ENCODE measurements around the gene ZNF605. TPM values are rescaled to one million over a fixed set of nuclear protein-coding genes. Genes with fewer than 3 reads are reported as not detected.

The ZNF605 gene
- total and polyA plus RNA-seq, 2 donors (not counting 3 experiments of a cell fraction or from before 2014, with no cell fraction given): 2.4 to 11.3 TPM

DNA sequence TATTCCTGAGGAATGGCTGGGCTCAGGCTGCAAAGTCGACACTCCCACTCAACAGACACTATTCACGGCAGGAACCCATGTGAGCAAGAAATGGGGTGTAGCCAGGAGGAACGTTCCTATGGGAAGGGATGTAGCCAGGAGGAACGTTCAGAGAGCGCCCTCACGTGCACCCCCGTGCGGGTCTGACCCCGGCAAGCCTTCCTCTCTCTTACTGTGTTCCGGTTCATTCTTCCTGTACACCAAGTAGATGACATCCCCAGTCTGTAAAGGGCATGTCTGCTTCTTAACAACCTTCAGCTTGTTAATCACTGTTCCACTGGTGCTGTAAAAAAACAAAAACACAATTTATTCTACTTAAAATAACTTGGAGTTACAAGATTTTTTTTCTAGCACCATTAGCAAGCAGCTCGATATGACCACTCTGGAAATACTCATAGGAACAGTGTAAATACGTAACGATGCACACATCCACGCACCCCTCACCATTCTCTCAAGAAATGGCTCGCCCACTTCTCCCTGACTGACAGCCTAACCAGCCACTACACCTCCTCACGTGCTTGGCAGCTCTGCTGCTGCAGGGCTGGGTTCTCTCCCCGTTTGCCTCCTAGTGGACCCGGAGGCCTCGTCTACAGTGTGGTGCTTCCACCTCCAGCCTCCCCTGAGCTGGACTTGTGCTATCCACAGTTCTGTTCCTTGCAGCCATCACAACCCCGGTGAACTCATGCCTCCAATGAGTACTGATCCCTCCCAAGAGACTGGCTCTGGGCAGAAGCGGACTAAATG lies 83.8 kb downstream of the ZNF605 start:
- H3K4me2 ChIP-seq (ENCODE audit: insufficient read depth, low read length): no peak overlapping the region
- intact Hi-C loops (cut with micrococcal nuclease) (no loop called here), dilution Hi-C loops (cut with MboI; ENCODE audit: extremely low pct_ligation_motif_present, low sequenced_read_pairs) (no loop called here)
- ChIA-PET CTCF (no interaction called here), POLR2A (no interaction called here)
- H3K9ac ChIP-seq (replicated peaks; ENCODE audit: extremely low read depth, insufficient read depth, low read length): no peak overlapping the region
- peaks cover 11 to 41% of the 10 kb centered on the region in 2 experiments for H3K36me3 ChIP-seq (ENCODE audit: control insufficient read depth in 2 of 2, extremely low read depth in 1 of 2, insufficient read depth in 2 of 2, low read length in 2 of 2)
- no peaks in the 10 kb centered on the region for H4K20me1 ChIP-seq (replicated peaks; ENCODE audit: control insufficient read depth, extremely low read depth, insufficient read depth, low read length)
- BruUV-seq (replicated peaks): no TSS peak
- no peaks in the 10 kb centered on the region for H3K4me1 ChIP-seq (ENCODE audit: control insufficient read depth, extremely low read depth, insufficient read depth, low read length)
- no peaks in the 10 kb centered on the region for H3K9me1 ChIP-seq (replicated peaks; ENCODE audit: control insufficient read depth, extremely low read depth, insufficient read depth, low read length)
- peaks cover 3% of the 10 kb centered on the region for H3K79me2 ChIP-seq (ENCODE audit: control insufficient read depth, insufficient read depth, low read length)
- no peak overlapping the region for H3K27ac ChIP-seq (ENCODE audit: insufficient read depth, low read depth, low read length)
- no peak for DNase-seq (ENCODE audit: low read depth, low spot score)
- no peak for TF ChIP-seq JUN (IDR thresholded peaks at IDR 0.05; ENCODE audit: borderline replicate concordance, insufficient read depth, insufficient read length, low read depth)
- H2AFZ ChIP-seq (ENCODE audit: low read depth, low read length): no peak overlapping the region
- no peaks in the 10 kb centered on the region for H3K9me3 ChIP-seq (replicated peaks; ENCODE audit: control insufficient read depth, insufficient read depth, low read length)
- H3K27me3 ChIP-seq (ENCODE audit: control insufficient read depth in 2 of 2, insufficient read depth in 2 of 2, low read length in 2 of 2): no peaks in the 10 kb centered on the region
- H3K4me3 ChIP-seq (replicated peaks in 1 of 3; ENCODE audit: insufficient read depth in 1 of 3, low read depth in 1 of 3, low read length in 3 of 3): no peak overlapping the region
- FAIRE-seq: no peak

DNA sequence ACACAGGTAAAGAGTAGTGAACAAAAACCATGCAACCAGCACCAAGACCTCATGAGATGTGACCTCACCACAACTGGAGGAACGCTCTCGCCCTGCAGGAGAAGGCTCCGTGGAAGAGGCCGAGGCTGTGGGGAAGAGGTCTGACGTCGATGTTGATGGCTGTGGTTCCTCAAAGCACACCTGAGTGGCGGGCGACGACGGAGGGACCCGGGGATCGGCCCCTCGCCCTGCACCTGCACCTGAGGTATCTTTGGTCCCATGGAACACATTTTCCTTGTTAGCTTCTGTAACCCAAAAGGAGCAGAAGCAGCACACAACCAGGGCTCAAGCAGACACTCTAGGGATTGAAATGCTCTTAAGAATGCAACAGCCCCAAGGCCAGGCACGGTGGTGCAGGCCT lies 86.6 kb downstream of the ZNF605 start:
- Histone ChIP-seq H2AFZ (ENCODE audit: low read depth, low read length) (no peak overlapping the region), H3K27me3 (ENCODE audit: control insufficient read depth in 2 of 2, insufficient read depth in 2 of 2, low read length in 2 of 2) (no peaks in the 10 kb centered on the region), H3K36me3 (ENCODE audit: control insufficient read depth in 2 of 2, extremely low read depth in 1 of 2, insufficient read depth in 2 of 2, low read length in 2 of 2) (peaks cover 11 to 38% of the 10 kb centered on the region in 2 experiments), H3K9me3 (replicated peaks; ENCODE audit: control insufficient read depth, insufficient read depth, low read length) (no peaks in the 10 kb centered on the region), H3K4me2 (ENCODE audit: insufficient read depth, low read length) (no peak overlapping the region), H4K20me1 (replicated peaks; ENCODE audit: control insufficient read depth, extremely low read depth, insufficient read depth, low read length) (no peaks in the 10 kb centered on the region), H3K9ac (replicated peaks; ENCODE audit: extremely low read depth, insufficient read depth, low read length) (no peak overlapping the region), H3K79me2 (ENCODE audit: control insufficient read depth, insufficient read depth, low read length) (peaks cover 5% of the 10 kb centered on the region), H3K27ac (ENCODE audit: insufficient read depth, low read depth, low read length) (no peak overlapping the region), H3K4me3 (replicated peaks in 1 of 3; ENCODE audit: insufficient read depth in 1 of 3, low read depth in 1 of 3, low read length in 3 of 3) (no peak overlapping the region), H3K9me1 (replicated peaks; ENCODE audit: control insufficient read depth, extremely low read depth, insufficient read depth, low read length) (no peaks in the 10 kb centered on the region), H3K4me1 (ENCODE audit: control insufficient read depth, extremely low read depth, insufficient read depth, low read length) (no peaks in the 10 kb centered on the region)
- dilution Hi-C loops (cut with MboI; ENCODE audit: extremely low pct_ligation_motif_present, low sequenced_read_pairs): no loop called here
- no peak for DNase-seq (ENCODE audit: low read depth, low spot score)
- TF ChIP-seq POLR2AphosphoS5 (IDR thresholded peaks at IDR 0.05; ENCODE audit: insufficient read depth, low read depth, low read length) (no peak), FOS (IDR thresholded peaks at IDR 0.05; ENCODE audit: borderline replicate concordance, insufficient read depth, low read length) (no peak), CTCF (IDR thresholded peaks at IDR 0.05; ENCODE audit: extremely low read depth in 1 of 2, insufficient read depth in 1 of 2, low read depth in 1 of 2, low read length in 2 of 2) (no peak), GATA2 (IDR thresholded peaks at IDR 0.05; ENCODE audit: insufficient read depth, insufficient read length, low read depth, low read length) (no peak), JUN (IDR thresholded peaks at IDR 0.05; ENCODE audit: borderline replicate concordance, insufficient read depth, insufficient read length, low read depth) (no peak), MYC (IDR thresholded peaks at IDR 0.05; ENCODE audit: low read depth, low read length) (no peak)
- POLR2A ChIA-PET: no interaction called here
- CTCF ChIA-PET: no interaction called here
- FAIRE-seq: no peak
- intact Hi-C loops (cut with micrococcal nuclease): no loop called here
- no TSS peak for BruUV-seq (replicated peaks)
